ENCODE measurements around the gene CLIP1. TPM values are rescaled to one million over a fixed set of nuclear protein-coding genes. Genes with fewer than 3 reads are reported as not detected.
A peak's percentile ranks its signal among the peaks of the same experiment; 100 is the strongest.
"Not testable (repeated sequence)": the region's sequence is repeated elsewhere in the genome, so short reads cannot be mapped to it uniquely, and the experiment has no call there.

Gene CLIP1
- total RNA-seq, 2 experiments from 2014 or later, result 50.7 to 51.3 TPM

GRCh38 chr12:122407208-122407607 is 15.3 kb downstream of the CLIP1 start:
- H3K4me1 Mint-ChIP-seq (ENCODE audit: low read depth), result peaks cover 45% of the 10 kb centered on the region
- no peak for DNase-seq
- CTCF ChIA-PET, result interaction anchor here (1.0 kb wide), 1 partner anchor 14 kb away, joined by 5 read pairs; the partner anchor contains the start of gene CLIP1
- no peaks in the 10 kb centered on the region for H3K27me3 Mint-ChIP-seq (ENCODE audit: low read depth)
- H3K4me3 Mint-ChIP-seq, result no peak overlapping the region
- no peaks in the 10 kb centered on the region for H3K9me3 Mint-ChIP-seq
- peak overlapping the region; percentile 71 for H3K27ac Mint-ChIP-seq
- H3K36me3 Mint-ChIP-seq (ENCODE audit: low read depth), result peaks cover 4% of the 10 kb centered on the region
- intact Hi-C loops (cut with micrococcal nuclease), result no loop called here

GRCh38 chr12:122406701-122407164 is 15.7 kb downstream of the CLIP1 start:
- intact Hi-C loops (cut with micrococcal nuclease), result no loop called here

GRCh38 chr12:122403831-122404230 is 18.6 kb downstream of the CLIP1 start:
- intact Hi-C loops (cut with micrococcal nuclease), result no loop called here
- Mint-ChIP-seq H3K9me3 (no peaks in the 10 kb centered on the region), H3K4me1 (ENCODE audit: low read depth) (peaks cover 53% of the 10 kb centered on the region), H3K36me3 (ENCODE audit: low read depth) (peaks cover 6% of the 10 kb centered on the region), H3K4me3 (no peak overlapping the region), H3K27me3 (ENCODE audit: low read depth) (no peaks in the 10 kb centered on the region), H3K27ac (no peak overlapping the region)
- no peak for DNase-seq
- CTCF ChIA-PET, result interaction anchor here (0.8 kb wide), 1 partner anchor 68 kb away, joined by 5 read pairs; no protein-coding TSS in a partner anchor

More at GRCh38 chr12:122406701-122407164, 15.7 kb downstream of the CLIP1 start:
- DNase-seq, result no peak
- H3K4me3 Mint-ChIP-seq, result no peak overlapping the region
- H3K36me3 Mint-ChIP-seq (ENCODE audit: low read depth), result peaks cover 4% of the 10 kb centered on the region
- CTCF ChIA-PET, result interaction anchor here (1.0 kb wide), 1 partner anchor 15 kb away, joined by 5 read pairs; the partner anchor contains the start of gene CLIP1
- peak overlapping the region; percentile 26 for H3K27ac Mint-ChIP-seq
- peaks cover 45% of the 10 kb centered on the region for H3K4me1 Mint-ChIP-seq (ENCODE audit: low read depth)
- no peaks in the 10 kb centered on the region for H3K27me3 Mint-ChIP-seq (ENCODE audit: low read depth)
- no peaks in the 10 kb centered on the region for H3K9me3 Mint-ChIP-seq

GRCh38 chr12:122403115-122403770 is 19.2 kb downstream of the CLIP1 start:
- H3K4me3 Mint-ChIP-seq, result no peak overlapping the region
- no peaks in the 10 kb centered on the region for H3K9me3 Mint-ChIP-seq
- no peak overlapping the region for H3K27ac Mint-ChIP-seq
- peaks cover 6% of the 10 kb centered on the region for H3K36me3 Mint-ChIP-seq (ENCODE audit: low read depth)
- H3K27me3 Mint-ChIP-seq (ENCODE audit: low read depth), result no peaks in the 10 kb centered on the region
- intact Hi-C loops (cut with micrococcal nuclease), result no loop called here
- H3K4me1 Mint-ChIP-seq (ENCODE audit: low read depth), result peaks cover 53% of the 10 kb centered on the region
- peak; percentile 39 for DNase-seq
- CTCF ChIA-PET, result interaction anchor here (0.6 to 1.5 kb wide), 4 partner anchors 9 to 83 kb away, joined by 5 to 10 read pairs (median 7); no protein-coding TSS in a partner anchor

GRCh38 chr12:122402264-122402663 is 20.2 kb downstream of the CLIP1 start:
- Mint-ChIP-seq H3K4me1 (ENCODE audit: low read depth) (peaks cover 47% of the 10 kb centered on the region), H3K4me3 (no peak overlapping the region), H3K27ac (no peak overlapping the region), H3K36me3 (ENCODE audit: low read depth) (peaks cover 5% of the 10 kb centered on the region), H3K9me3 (no peaks in the 10 kb centered on the region), H3K27me3 (ENCODE audit: low read depth) (no peaks in the 10 kb centered on the region)
- CTCF ChIA-PET, result interaction anchor here (1.1 to 6.4 kb wide), 3 partner anchors 10 to 69 kb away, joined by 3 to 113 read pairs (median 10); no protein-coding TSS in a partner anchor
- intact Hi-C loops (cut with micrococcal nuclease), result no loop called here
- DNase-seq, result no peak

GRCh38 chr12:122399592-122400373 is 22.7 kb downstream of the CLIP1 start:
- H3K9me3 Mint-ChIP-seq, result no peaks in the 10 kb centered on the region
- no peaks in the 10 kb centered on the region for H3K27me3 Mint-ChIP-seq (ENCODE audit: low read depth)
- peak overlapping the region; percentile 51 for H3K4me3 Mint-ChIP-seq
- H3K27ac Mint-ChIP-seq, result peak overlapping the region; percentile 81
- H3K4me1 Mint-ChIP-seq (ENCODE audit: low read depth), result peaks cover 44% of the 10 kb centered on the region
- intact Hi-C loops (cut with micrococcal nuclease), result loop anchor here (1.0 kb wide), 6 partner anchors 13 to 353 kb away; partner anchors contain the start of gene DENR
- CTCF ChIA-PET, result interaction anchor here (0.6 to 6.4 kb wide), 28 partner anchors 8 to 315 kb away, joined by 3 to 113 read pairs (median 4); partner anchors contain the start of genes CLIP1 and ZCCHC8
- peak; percentile 70 for DNase-seq
- H3K36me3 Mint-ChIP-seq (ENCODE audit: low read depth), result peaks cover 2% of the 10 kb centered on the region

- Mint-ChIP-seq H3K4me1 (ENCODE audit: low read depth) (peaks cover 47% of the 10 kb centered on the region), H3K27ac (peak overlapping the region; percentile 81)
Measured at GRCh38 chr12:122399254-122399591, 23.2 kb downstream of the CLIP1 start.

GRCh38 chr12:122397981-122398380 is 24.5 kb downstream of the CLIP1 start:
- H3K27me3 Mint-ChIP-seq (ENCODE audit: low read depth); DNase-seq; H3K36me3 Mint-ChIP-seq (ENCODE audit: low read depth); H3K27ac Mint-ChIP-seq; H3K9me3 Mint-ChIP-seq; H3K4me3 Mint-ChIP-seq; intact Hi-C loops (cut with micrococcal nuclease): not testable (repeated sequence)
- CTCF ChIA-PET, result interaction anchor here (0.6 to 6.4 kb wide), 5 partner anchors 26 to 74 kb away, joined by 3 to 113 read pairs (median 3); no protein-coding TSS in a partner anchor
- peaks cover 50% of the 10 kb centered on the region for H3K4me1 Mint-ChIP-seq (ENCODE audit: low read depth)

More at GRCh38 chr12:122399254-122399591, 23.2 kb downstream of the CLIP1 start:
- CTCF ChIA-PET, result interaction anchor here (0.6 to 6.4 kb wide), 21 partner anchors 8 to 112 kb away, joined by 3 to 113 read pairs (median 6); partner anchors contain the start of gene CLIP1
- Mint-ChIP-seq H3K9me3 (no peaks in the 10 kb centered on the region), H3K36me3 (ENCODE audit: low read depth) (peaks cover 1% of the 10 kb centered on the region), H3K27me3 (ENCODE audit: low read depth) (no peaks in the 10 kb centered on the region), H3K4me3 (no peak overlapping the region)
- intact Hi-C loops (cut with micrococcal nuclease), result loop anchor here (1.0 kb wide), 3 partner anchors 22 to 353 kb away; partner anchors contain the start of gene DENR
- DNase-seq, result no peak

GRCh38 chr12:122395319-122395718 is 27.1 kb downstream of the CLIP1 start:
- peaks cover 1% of the 10 kb centered on the region for H3K36me3 Mint-ChIP-seq (ENCODE audit: low read depth)

GRCh38 chr12:122394626-122395194 is 27.8 kb downstream of the CLIP1 start:
- Mint-ChIP-seq H3K4me1 (ENCODE audit: low read depth) (peaks cover 34% of the 10 kb centered on the region), H3K27ac (peak overlapping the region; percentile 5), H3K36me3 (ENCODE audit: low read depth) (peaks cover 1% of the 10 kb centered on the region), H3K4me3 (no peak overlapping the region), H3K9me3 (no peaks in the 10 kb centered on the region), H3K27me3 (ENCODE audit: low read depth) (no peaks in the 10 kb centered on the region)
- intact Hi-C loops (cut with micrococcal nuclease), result no loop called here
- DNase-seq, result no peak
- CTCF ChIA-PET, result interaction anchor here (0.7 to 1.6 kb wide), 2 partner anchors 51 to 78 kb away, joined by 3 to 11 read pairs; no protein-coding TSS in a partner anchor

More at GRCh38 chr12:122395319-122395718, 27.1 kb downstream of the CLIP1 start:
- Mint-ChIP-seq H3K9me3 (no peaks in the 10 kb centered on the region), H3K27me3 (ENCODE audit: low read depth) (no peaks in the 10 kb centered on the region), H3K4me3 (no peak overlapping the region), H3K4me1 (ENCODE audit: low read depth) (peaks cover 40% of the 10 kb centered on the region), H3K27ac (peak overlapping the region; percentile 44)
- CTCF ChIA-PET, result interaction anchor here (1.6 kb wide), 1 partner anchor 77 kb away, joined by 11 read pairs; no protein-coding TSS in a partner anchor
- intact Hi-C loops (cut with micrococcal nuclease), result no loop called here
- no peak for DNase-seq

- no peaks in the 10 kb centered on the region for H3K36me3 Mint-ChIP-seq (ENCODE audit: low read depth)
- DNase-seq, result no peak
- H3K4me1 Mint-ChIP-seq (ENCODE audit: low read depth), result peaks cover 26% of the 10 kb centered on the region
- H3K27me3 Mint-ChIP-seq (ENCODE audit: low read depth), result no peaks in the 10 kb centered on the region
- peak overlapping the region; percentile 41 for H3K27ac Mint-ChIP-seq
- CTCF ChIA-PET, result no interaction called here
- intact Hi-C loops (cut with micrococcal nuclease), result no loop called here
- no peak overlapping the region for H3K4me3 Mint-ChIP-seq
- no peaks in the 10 kb centered on the region for H3K9me3 Mint-ChIP-seq
Measured at GRCh38 chr12:122393817-122394216, 28.7 kb downstream of the CLIP1 start.

- Mint-ChIP-seq H3K4me3 (no peak overlapping the region), H3K9me3 (no peaks in the 10 kb centered on the region), H3K4me1 (ENCODE audit: low read depth) (peaks cover 26% of the 10 kb centered on the region), H3K27ac (no peak overlapping the region), H3K27me3 (ENCODE audit: low read depth) (no peaks in the 10 kb centered on the region), H3K36me3 (ENCODE audit: low read depth) (no peaks in the 10 kb centered on the region)
- CTCF ChIA-PET, result no interaction called here
- no peak for DNase-seq
- intact Hi-C loops (cut with micrococcal nuclease), result no loop called here
Measured at GRCh38 chr12:122392411-122392810, 30.1 kb downstream of the CLIP1 start.

Measured in activated naive CD4-positive, alpha-beta T cell treated with anti-CD3 and anti-CD28 coated beads for 36 hours (primary cell).